Osteocyte (in vitro differentiated cells): ENCODE measurements around the gene OAT. TPM values are rescaled to one million over a fixed set of nuclear protein-coding genes. Genes with fewer than 3 reads are reported as not detected.

Experiments
- DNase-seq: peaks from one replicate; pipeline ENCODE4 v3.0.0; 2021; ENCODE audit warnings: mixed read lengths; ENCODE audit not compliant: unreplicated experiment; ENCODE audit errors: extremely low spot score
- H3K27ac Mint-ChIP-seq: one replicate; pipeline ENCODE4 v1.8.0; 2021; ENCODE audit warnings: mild to moderate bottlenecking, mixed read lengths; ENCODE audit not compliant: unreplicated experiment
- H3K27me3 Mint-ChIP-seq: one replicate; pipeline ENCODE4 v1.8.0; 2021; ENCODE audit warnings: mixed read lengths; ENCODE audit not compliant: unreplicated experiment
- H3K36me3 Mint-ChIP-seq: one replicate; pipeline ENCODE4 v1.8.0; 2021; ENCODE audit warnings: mixed read lengths; ENCODE audit not compliant: unreplicated experiment
- H3K4me1 Mint-ChIP-seq: one replicate; pipeline ENCODE4 v1.8.0; 2021; ENCODE audit warnings: mixed read lengths; ENCODE audit not compliant: unreplicated experiment
- H3K4me3 Mint-ChIP-seq: one replicate; pipeline ENCODE4 v1.8.0; 2021; ENCODE audit warnings: mild to moderate bottlenecking, moderate library complexity, mixed read lengths; ENCODE audit not compliant: unreplicated experiment
- H3K9me3 Mint-ChIP-seq: one replicate; pipeline ENCODE4 v1.8.0; 2021; ENCODE audit warnings: mixed read lengths; ENCODE audit not compliant: unreplicated experiment
- total RNA-seq: library from RNA; stranded (reverse); gene quantifications from 2 replicates; pipeline ENCODE4 v1.2.1, GENCODE V29; 2021
- TF ChIP-seq, protein P1 (sequence below): fragments of 200-600 bp; sonication (generic); IDR thresholded peaks from 2 replicates; pipeline ENCODE4 v1.5.0; 2021; ENCODE audit warnings: antibody characterized with exemption, mild to moderate bottlenecking, moderate library complexity

Gene OAT
- total RNA-seq, 1 donor from 2014 or later: 122 TPM

DNA sequence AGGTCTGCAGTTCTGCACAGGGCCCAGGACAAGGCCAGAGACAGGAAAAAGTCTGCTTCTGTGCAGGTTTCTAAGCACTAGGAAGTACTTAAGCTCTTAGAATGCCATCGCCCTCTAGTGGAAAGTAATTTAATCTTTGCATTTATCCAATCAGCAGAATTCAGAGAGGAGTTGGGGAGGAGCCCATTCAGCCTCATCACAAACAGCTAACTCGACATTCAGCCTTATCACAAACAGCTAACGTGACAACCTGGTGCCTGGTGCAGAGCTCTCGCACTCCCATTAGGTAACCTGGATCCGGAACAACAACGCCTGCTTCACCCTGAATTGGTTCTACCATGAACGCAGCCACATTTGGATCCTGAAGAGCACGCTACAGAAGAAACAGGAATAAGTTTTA, 15.2 kb downstream of the OAT start:
- H3K4me3 Mint-ChIP-seq: no peak overlapping the region
- peaks cover 51% of the 10 kb centered on the region for H3K36me3 Mint-ChIP-seq
- no peaks in the 10 kb centered on the region for H3K9me3 Mint-ChIP-seq
- DNase-seq: no peak
- H3K4me1 Mint-ChIP-seq: peaks cover 6% of the 10 kb centered on the region
- no peaks in the 10 kb centered on the region for H3K27me3 Mint-ChIP-seq
- H3K27ac Mint-ChIP-seq: peak overlapping the region; percentile 5
- TF ChIP-seq, protein P1, sequence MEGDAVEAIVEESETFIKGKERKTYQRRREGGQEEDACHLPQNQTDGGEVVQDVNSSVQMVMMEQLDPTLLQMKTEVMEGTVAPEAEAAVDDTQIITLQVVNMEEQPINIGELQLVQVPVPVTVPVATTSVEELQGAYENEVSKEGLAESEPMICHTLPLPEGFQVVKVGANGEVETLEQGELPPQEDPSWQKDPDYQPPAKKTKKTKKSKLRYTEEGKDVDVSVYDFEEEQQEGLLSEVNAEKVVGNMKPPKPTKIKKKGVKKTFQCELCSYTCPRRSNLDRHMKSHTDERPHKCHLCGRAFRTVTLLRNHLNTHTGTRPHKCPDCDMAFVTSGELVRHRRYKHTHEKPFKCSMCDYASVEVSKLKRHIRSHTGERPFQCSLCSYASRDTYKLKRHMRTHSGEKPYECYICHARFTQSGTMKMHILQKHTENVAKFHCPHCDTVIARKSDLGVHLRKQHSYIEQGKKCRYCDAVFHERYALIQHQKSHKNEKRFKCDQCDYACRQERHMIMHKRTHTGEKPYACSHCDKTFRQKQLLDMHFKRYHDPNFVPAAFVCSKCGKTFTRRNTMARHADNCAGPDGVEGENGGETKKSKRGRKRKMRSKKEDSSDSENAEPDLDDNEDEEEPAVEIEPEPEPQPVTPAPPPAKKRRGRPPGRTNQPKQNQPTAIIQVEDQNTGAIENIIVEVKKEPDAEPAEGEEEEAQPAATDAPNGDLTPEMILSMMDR: peak; percentile 71

DNA sequence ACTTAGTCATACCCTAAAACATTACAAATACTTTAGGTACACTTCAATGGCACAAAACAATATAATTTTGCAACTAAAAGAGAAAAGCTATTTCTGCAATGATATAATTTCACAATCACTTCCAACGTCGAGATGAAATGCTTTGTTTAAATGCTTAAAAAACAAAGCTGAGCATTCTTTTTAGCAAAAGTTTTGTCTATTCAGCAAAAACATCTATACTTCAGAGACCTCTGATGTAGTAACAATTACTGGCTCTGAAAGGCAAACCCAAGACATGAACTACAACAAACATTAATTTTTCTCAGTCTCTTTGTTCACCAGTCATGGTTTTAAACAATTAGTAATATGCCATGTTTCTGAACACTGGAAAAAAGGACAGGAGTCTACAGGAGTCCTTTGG, 16.4 kb downstream of the OAT start:
- H3K27me3 Mint-ChIP-seq: no peaks in the 10 kb centered on the region

DNA sequence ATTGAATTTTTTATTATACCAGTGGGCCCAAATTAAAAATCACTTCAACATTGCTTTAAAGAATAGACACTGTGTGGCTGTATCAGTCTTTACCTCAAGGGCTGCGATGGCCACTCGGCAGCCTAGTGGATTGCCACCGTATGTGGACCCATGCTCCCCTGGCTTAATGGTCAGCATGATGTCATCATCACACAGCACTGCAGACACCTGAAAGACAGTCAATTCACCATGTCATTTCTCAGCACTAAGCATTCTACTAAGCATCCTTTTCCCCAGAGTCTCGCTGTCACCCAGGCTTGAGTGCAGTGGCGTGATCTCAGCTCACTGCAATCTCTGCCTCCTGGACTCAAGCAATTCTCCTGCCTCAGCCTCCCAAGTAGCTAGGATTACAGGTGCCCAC, 17.1 kb downstream of the OAT start:
- no peak overlapping the region for H3K4me3 Mint-ChIP-seq
- no peak for DNase-seq
- H3K36me3 Mint-ChIP-seq: peaks cover 46% of the 10 kb centered on the region
- H3K27ac Mint-ChIP-seq: no peak overlapping the region
- no peaks in the 10 kb centered on the region for H3K27me3 Mint-ChIP-seq
- TF ChIP-seq, protein P1: no peak
- no peaks in the 10 kb centered on the region for H3K9me3 Mint-ChIP-seq
- H3K4me1 Mint-ChIP-seq: peaks cover 6% of the 10 kb centered on the region

More for the DNA sequence above, 16.4 kb downstream of the OAT start:
- no peaks in the 10 kb centered on the region for H3K9me3 Mint-ChIP-seq
- DNase-seq: no peak
- H3K4me1 Mint-ChIP-seq: peaks cover 6% of the 10 kb centered on the region
- H3K27ac Mint-ChIP-seq: no peak overlapping the region
- H3K36me3 Mint-ChIP-seq: peaks cover 48% of the 10 kb centered on the region
- TF ChIP-seq, protein P1: no peak
- no peak overlapping the region for H3K4me3 Mint-ChIP-seq

DNA sequence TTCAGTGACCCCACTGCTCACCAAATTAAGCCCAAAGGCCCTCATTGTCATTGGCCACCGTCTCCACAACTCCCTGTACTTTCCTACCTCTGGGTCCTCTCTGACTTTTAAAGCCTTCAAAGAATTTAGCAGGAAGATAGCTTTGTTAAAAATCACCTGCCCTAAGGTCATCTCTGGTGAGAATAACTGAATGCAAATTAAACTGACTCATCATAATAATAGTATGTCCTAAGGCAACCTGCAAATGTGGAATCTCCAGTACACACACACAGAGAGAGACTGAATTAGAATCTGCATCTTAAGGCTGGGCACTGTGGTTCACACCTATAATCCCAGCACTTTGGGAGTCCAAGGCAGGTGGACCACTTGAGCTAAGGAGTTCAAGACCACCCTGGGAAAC, 24.1 kb downstream of the OAT start:
- Mint-ChIP-seq H3K9me3 (no peaks in the 10 kb centered on the region), H3K27ac (no peak overlapping the region), H3K4me3 (no peak overlapping the region), H3K27me3 (no peaks in the 10 kb centered on the region), H3K4me1 (peaks cover 5% of the 10 kb centered on the region), H3K36me3 (peaks cover 11% of the 10 kb centered on the region)
- DNase-seq: no peak
- TF ChIP-seq, protein P1: no peak

DNA sequence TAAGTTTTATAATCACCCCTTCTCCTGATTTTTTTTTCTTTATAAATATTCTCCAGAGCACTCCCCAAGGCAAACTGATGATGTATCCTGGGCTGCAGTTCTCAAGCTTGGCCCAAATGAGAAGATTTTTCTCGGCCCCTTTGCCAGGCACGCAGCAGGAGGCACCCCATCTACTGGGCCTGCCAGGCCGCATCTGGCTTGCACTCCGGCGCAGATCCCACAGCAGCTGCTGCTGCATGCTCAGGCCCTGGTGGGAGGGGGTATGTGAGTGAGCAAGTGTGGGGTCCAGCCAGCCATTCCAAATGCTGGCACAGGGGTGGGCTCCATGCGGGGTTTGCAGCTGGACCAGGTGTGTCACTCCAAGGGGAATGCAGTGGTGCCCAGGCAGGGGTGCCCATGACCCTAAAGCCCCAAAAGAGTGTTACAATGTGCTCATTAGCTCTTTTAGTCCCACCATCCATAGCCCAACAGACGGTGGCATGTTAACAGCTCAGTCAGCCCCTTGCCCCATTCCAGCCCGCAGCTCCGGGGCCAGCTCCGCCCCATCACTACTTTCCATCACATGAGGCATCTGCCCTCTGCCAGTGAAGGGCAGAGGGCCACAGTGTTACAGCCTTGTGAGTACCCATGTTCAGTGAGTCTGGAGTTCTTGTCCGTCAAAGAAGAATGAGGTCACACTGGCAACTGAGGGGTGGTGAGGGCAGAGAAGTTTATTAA, 25.9 kb downstream of the OAT start:
- no peaks in the 10 kb centered on the region for H3K27me3 Mint-ChIP-seq
- H3K4me3 Mint-ChIP-seq: no peak overlapping the region
- no peak overlapping the region for H3K27ac Mint-ChIP-seq
- DNase-seq: no peak
- H3K9me3 Mint-ChIP-seq: no peaks in the 10 kb centered on the region
- TF ChIP-seq, protein P1: no peak
- H3K4me1 Mint-ChIP-seq: peaks cover 11% of the 10 kb centered on the region
- H3K36me3 Mint-ChIP-seq: peaks cover 11% of the 10 kb centered on the region
